T47D (cell line): ENCODE results near the gene VEZF1.
"Not testable (repeated sequence)": the region's sequence is repeated elsewhere in the genome, so short reads cannot be mapped to it uniquely, and the experiment has no call there.

Experiments used
- DNase-seq, 2 experiments: peaks; one replicate each; pipeline versions ENCODE4 v3.0.0 to v3.0.0-alpha.2; 2011 to 2012; ENCODE audit warnings: low read depth in 1 of 2, low spot score in 1 of 2
- JUND ChIP-seq: IDR thresholded peaks from 2 replicates; pipeline ENCODE4 v1.6.1; 2012; ENCODE audit warnings: low read depth
- in situ Hi-C: cut with HindIII; loops from 2 replicates; pipeline ENCODE4 v1.10.0; 2016; ENCODE audit warnings: low sequenced_read_pairs, low pct_unique_long_range_greater_than_20kb

VEZF1 gene

GRCh38 chr17:57979076-57979475 lies 9.0 kb downstream of the VEZF1 start:
- TF ChIP-seq JUND, result no peak
- in situ Hi-C loops, result no loop called here
- DNase-seq, result no peak

GRCh38 chr17:57976594-57976993 lies 11.5 kb downstream of the VEZF1 start:
- no peak for TF ChIP-seq JUND
- no peak for DNase-seq
- in situ Hi-C loops, result no loop called here

GRCh38 chr17:57975044-57975443 lies 13.0 kb downstream of the VEZF1 start:
- in situ Hi-C loops, result no loop called here
- peak in 1 of 2 experiments; percentile 68 for DNase-seq
- peak; percentile 63 for TF ChIP-seq JUND

DNA sequence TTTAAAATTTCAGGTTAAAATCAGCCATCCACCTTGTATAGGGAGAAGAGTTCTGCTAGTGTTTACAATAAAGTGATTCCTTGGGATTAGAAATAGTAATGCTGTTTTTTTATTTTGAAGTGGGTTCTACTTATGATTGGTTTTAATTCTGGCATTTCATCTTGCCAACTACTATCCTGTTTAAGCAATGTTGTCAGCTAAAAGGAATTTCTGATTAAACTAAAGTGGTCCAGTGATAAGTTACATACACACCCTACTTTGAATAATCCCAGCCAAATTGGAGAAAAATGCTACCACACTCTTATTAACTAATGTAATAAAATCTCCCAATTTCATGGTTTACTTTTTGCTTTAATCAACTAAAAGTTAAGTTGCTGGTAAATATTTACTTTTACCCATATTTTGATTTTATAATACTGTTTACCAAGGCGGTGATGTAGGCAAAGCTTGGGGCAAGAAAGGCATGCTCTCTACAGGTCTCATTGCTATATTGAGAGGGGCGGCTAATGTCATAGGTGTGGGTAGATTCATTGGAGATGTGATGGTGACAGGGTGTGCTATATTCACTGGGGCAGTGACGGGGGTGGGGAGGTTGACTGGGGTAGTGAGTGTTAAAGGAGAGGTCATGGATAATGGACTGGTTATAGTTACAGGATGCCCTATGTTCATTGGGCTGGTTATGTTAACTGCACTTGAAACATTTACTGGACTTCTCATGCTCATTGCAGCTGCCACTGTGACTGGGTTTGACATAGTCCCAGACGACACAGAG lies 13.8 kb downstream of the VEZF1 start:
- DNase-seq, result not testable (repeated sequence)

GRCh38 chr17:57972151-57972550 lies 15.9 kb downstream of the VEZF1 start:
- DNase-seq, result no peak
- no peak for TF ChIP-seq JUND
- in situ Hi-C loops, result no loop called here

More for the DNA sequence above, 13.8 kb downstream of the VEZF1 start:
- in situ Hi-C loops, result not testable (repeated sequence)

GRCh38 chr17:57971572-57971971 lies 16.5 kb downstream of the VEZF1 start:
- peak; percentile 50; the same call in 1 of the 2 replicates for TF ChIP-seq JUND
- in situ Hi-C loops, result no loop called here
- DNase-seq, result peak in 1 of 2 experiments; percentile 63

DNA sequence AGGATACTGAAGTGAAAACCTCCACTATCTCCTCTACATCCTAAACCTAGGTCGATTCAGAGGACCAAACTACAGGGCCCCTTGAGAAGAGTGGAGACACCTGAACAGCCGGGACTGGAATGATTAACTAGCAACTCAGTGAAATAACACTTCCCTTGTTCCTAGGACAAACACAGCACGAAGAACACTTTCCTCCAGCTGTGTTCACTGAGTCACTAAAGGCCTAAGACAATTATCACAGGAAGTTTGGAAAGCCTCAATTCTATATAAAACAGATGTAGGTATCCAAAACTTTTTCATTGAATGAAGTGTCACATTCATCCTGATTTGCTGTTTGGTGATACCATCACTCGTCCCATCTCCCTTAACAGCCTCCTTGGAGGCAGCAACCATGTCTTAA lies 17.3 kb downstream of the VEZF1 start:
- in situ Hi-C loops, result no loop called here
- no peak for TF ChIP-seq JUND
- DNase-seq, result no peak

DNA sequence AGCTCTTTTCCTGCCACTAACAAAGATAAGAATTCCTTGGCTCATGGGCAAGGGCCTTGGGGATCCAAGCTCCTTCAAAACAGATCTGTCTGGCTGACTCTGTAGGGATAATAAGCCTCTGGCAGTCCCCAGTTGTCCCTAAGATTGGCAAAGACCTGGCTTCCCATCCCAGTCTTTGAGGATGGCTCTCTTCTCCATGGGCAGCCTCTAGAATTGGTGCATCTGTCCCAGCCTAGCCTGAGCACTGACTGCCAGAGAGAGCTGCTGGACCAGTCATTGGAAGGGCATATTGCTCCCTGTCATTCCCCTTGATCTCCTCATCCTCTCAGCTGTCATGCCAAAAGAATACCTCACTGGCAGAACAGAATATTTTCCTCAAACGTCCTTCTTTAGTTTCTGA lies 19.6 kb downstream of the VEZF1 start:
- TF ChIP-seq JUND, result no peak
- no peak for DNase-seq
- in situ Hi-C loops, result no loop called here

DNA sequence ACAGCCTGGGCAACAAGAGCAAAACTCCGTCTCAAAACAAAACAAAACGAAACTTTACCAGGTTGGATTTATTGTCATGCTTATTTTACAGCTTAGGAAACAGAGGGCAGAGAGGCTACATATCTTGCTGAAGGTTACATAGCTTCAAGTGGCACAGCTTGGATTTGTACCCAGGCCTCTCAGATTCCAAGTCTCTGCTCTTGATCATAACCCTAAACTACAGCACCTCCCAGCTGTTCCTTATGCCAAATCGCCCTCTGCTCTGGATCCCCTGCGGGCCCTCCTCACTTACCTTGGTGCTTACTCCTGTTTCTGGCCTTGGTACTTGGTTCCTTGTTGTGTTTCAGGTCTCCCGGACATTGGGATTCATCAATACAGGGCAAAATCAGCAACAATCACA lies 21.2 kb downstream of the VEZF1 start:
- in situ Hi-C loops, result no loop called here
- TF ChIP-seq JUND, result no peak
- no peak for DNase-seq

GRCh38 chr17:57966246-57966645 lies 21.8 kb downstream of the VEZF1 start:
- no peak for TF ChIP-seq JUND
- in situ Hi-C loops, result no loop called here
- no peak for DNase-seq

DNA sequence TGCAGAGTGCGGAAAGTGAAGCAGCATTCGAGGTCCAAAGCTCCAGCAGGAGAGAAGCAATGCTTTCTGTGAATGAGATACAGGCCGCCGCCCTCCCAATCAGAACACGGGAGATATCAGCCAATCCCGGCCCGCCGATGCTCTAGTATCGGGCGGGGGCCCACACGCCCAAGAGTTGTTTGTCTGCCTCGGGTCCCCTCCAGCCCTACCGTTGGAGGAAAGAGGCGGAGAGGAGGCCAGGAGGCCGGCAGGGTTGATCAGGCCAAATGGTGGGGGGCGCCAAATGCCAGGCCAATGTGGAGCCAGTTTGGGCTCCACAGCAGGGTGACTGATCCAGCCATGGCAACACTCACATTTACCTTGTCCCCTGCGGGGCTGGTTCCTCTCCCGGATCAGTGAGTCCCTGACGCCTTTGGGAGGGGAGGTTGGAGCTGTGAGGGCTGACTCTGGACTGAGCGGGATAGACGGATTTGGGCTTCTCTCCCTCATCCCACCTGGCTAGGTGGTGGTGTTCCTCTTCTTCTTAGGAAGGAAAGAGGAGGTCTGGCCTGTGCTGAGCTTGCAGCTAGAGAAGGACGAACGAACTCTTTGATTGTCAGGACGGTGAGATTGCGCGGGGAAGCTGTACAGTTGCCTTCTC lies 22.4 kb downstream of the VEZF1 start:
- in situ Hi-C loops, result no loop called here

GRCh38 chr17:57963149-57963511 lies 24.9 kb downstream of the VEZF1 start:
- no peak for TF ChIP-seq JUND
- DNase-seq, result no peak
- in situ Hi-C loops, result no loop called here

More for the DNA sequence above, 22.4 kb downstream of the VEZF1 start:
- no peak for TF ChIP-seq JUND
- no peak for DNase-seq

- TF ChIP-seq JUND, result no peak
- DNase-seq, result no peak
- in situ Hi-C loops, result no loop called here
Measured at GRCh38 chr17:57962279-57963148, 25.5 kb downstream of the VEZF1 start.
